OCI-LY7 (cell line): ENCODE data around the gene POLR2L. TPM values are rescaled to one million over a fixed set of nuclear protein-coding genes. Genes with fewer than 3 reads are reported as not detected.

Source experiments
- BruUV-seq: library from RNA; stranded (reverse); fragments of 400-500 nt; replicated peaks from 2 replicates; lab custom pipeline; 2021; lab: Mats Ljungman, UMichigan
- CTCF ChIA-PET: fragments of 300-600 bp; sonication (Branson Sonifier 250); formaldehyde crosslinking; loops from one replicate; lab custom pipeline; 2022; ENCODE audit warnings: antibody characterized with exemption; ENCODE audit not compliant: unreplicated experiment; lab: Charles Lee
- POLR2A ChIA-PET: fragments of 300-600 bp; sonication (Branson Sonifier 250); formaldehyde crosslinking; loops from one replicate; lab custom pipeline; 2022; ENCODE audit warnings: antibody characterized with exemption; lab: Charles Lee
- DNase-seq: peaks from one replicate; pipeline ENCODE4 v3.0.0-alpha.2; 2015; ENCODE audit warnings: low spot score
- H2AFZ ChIP-seq: fragments of 200-600 bp; sonication (generic), shearing (Covaris generic); 2 replicates; pipeline ENCODE4 v1.6.1; 2014; ENCODE audit warnings: mild to moderate bottlenecking, antibody characterized with exemption, low read length, moderate library complexity
- H3K27ac ChIP-seq: fragments of 200-600 bp; sonication (generic); 2 replicates; pipeline ENCODE4 v1.5.1; 2014; ENCODE audit warnings: mixed run types, low read depth, mild to moderate bottlenecking, moderate library complexity, low read length, inconsistent platforms; ENCODE audit not compliant: poor library complexity, severe bottlenecking
- H3K36me3 ChIP-seq: fragments of 200-600 bp; sonication (generic); 2 replicates; pipeline ENCODE4 v1.6.1; 2014; ENCODE audit warnings: mild to moderate bottlenecking, antibody characterized with exemption, low read length, moderate library complexity, mixed read lengths; ENCODE audit not compliant: insufficient read depth
- H3K4me1 ChIP-seq: fragments of 200-600 bp; sonication (generic); 2 replicates; pipeline ENCODE4 v1.5.1; 2014; ENCODE audit warnings: mild to moderate bottlenecking, low read length; ENCODE audit not compliant: insufficient read depth, poor library complexity, severe bottlenecking
- H3K4me2 ChIP-seq: fragments of 200-600 bp; sonication (generic); 2 replicates; pipeline ENCODE4 v1.6.1; 2014; ENCODE audit warnings: mild to moderate bottlenecking, low read length
- H3K4me3 ChIP-seq: fragments of 200-600 bp; sonication (generic); 2 replicates; pipeline ENCODE4 v1.5.1; 2014; ENCODE audit warnings: mild to moderate bottlenecking, low read depth, low read length; ENCODE audit not compliant: poor library complexity, severe bottlenecking
- H3K79me2 ChIP-seq: fragments of 200-600 bp; sonication (generic); 2 replicates; pipeline ENCODE4 v1.6.1; 2016; ENCODE audit warnings: low read depth, mild to moderate bottlenecking, low read length, moderate library complexity, mixed read lengths; ENCODE audit not compliant: insufficient read depth
- H3K9me2 ChIP-seq: fragments of 200-600 bp; sonication (generic); 2 replicates; pipeline ENCODE4 v1.6.1; 2016; ENCODE audit warnings: mild to moderate bottlenecking, low read length, mixed read lengths; ENCODE audit not compliant: insufficient read depth
- H3K9me3 ChIP-seq: fragments of 200-600 bp; sonication (generic); 2 replicates; pipeline ENCODE4 v1.6.1; 2014; ENCODE audit warnings: mild to moderate bottlenecking, mixed run types, low read length, mixed read lengths
- H4K20me1 ChIP-seq: fragments of 200-600 bp; sonication (generic); 2 replicates; pipeline ENCODE4 v1.6.1; 2014; ENCODE audit warnings: mild to moderate bottlenecking, antibody characterized with exemption, low read length, moderate library complexity, mixed read lengths; ENCODE audit not compliant: insufficient read depth
- CTCF ChIP-seq: fragments of 200-600 bp; sonication (generic); conservative IDR thresholded peaks from 2 replicates; pipeline ENCODE4 v1.5.1; 2014; ENCODE audit warnings: mild to moderate bottlenecking, antibody characterized with exemption, low read length, moderate library complexity, mixed read lengths
- EZH2phosphoT487 ChIP-seq: fragments of 200-600 bp; sonication (generic); IDR thresholded peaks from 2 replicates; pipeline ENCODE4 v1.6.1; 2018; ENCODE audit warnings: low read depth, borderline replicate concordance, mild to moderate bottlenecking, mixed run types, antibody characterized with exemption, low read length, moderate library complexity, mixed read lengths
- intact Hi-C: fragments of 100-400 bp; cut with micrococcal nuclease; formaldehyde crosslinking; loops from one replicate; pipeline ENCODE4 v1.10.0; 2022; ENCODE audit not compliant: unreplicated experiment
- total RNA-seq, 2 experiments: library from RNA; depleted of rRNA in 1 of 2; stranded (reverse); fragments of >200 nt in 1 of 2; shearing (Covaris generic) in 1 of 2; gene quantifications; 2 replicates each; pipeline ENCODE4 v1.2.3, GENCODE V29; 2014 to 2022

POLR2L gene
- total RNA-seq, 2 experiments from 2014 or later: 88.3 to 206 TPM

GRCh38 chr11:870418-870817, 28.1 kb upstream of the POLR2L start:
- Histone ChIP-seq H3K4me2 (no peak overlapping the region), H2AFZ (no peak overlapping the region), H3K4me3 (no peak overlapping the region), H3K27ac (no peak overlapping the region), H3K36me3 (peaks cover 5% of the 10 kb centered on the region; the same call in 1 of the 2 replicates), H3K9me2 (no peaks in the 10 kb centered on the region), H3K9me3 (no peaks in the 10 kb centered on the region), H3K4me1 (no peaks in the 10 kb centered on the region), H4K20me1 (no peaks in the 10 kb centered on the region), H3K79me2 (no peaks in the 10 kb centered on the region)
- POLR2A ChIA-PET: interaction anchor here (0.5 kb wide), 1 partner anchor 111 kb away, joined by 4 read pairs; no protein-coding TSS in a partner anchor
- BruUV-seq: no TSS peak
- CTCF ChIA-PET: no interaction called here
- DNase-seq: no peak
- no peak for TF ChIP-seq CTCF
- no peak for TF ChIP-seq EZH2phosphoT487
- intact Hi-C loops: no loop called here

GRCh38 chr11:870127-870413, 27.7 kb upstream of the POLR2L start:
- ChIA-PET CTCF (no interaction called here), POLR2A (interaction anchor here (0.5 kb wide), 1 partner anchor 111 kb away, joined by 4 read pairs; no protein-coding TSS in a partner anchor)

More at GRCh38 chr11:870127-870413, 27.7 kb upstream of the POLR2L start:
- no peaks in the 10 kb centered on the region for H3K4me1 ChIP-seq
- no peaks in the 10 kb centered on the region for H3K9me2 ChIP-seq
- TF ChIP-seq EZH2phosphoT487: no peak
- TF ChIP-seq CTCF: no peak
- no peak overlapping the region for H3K4me2 ChIP-seq
- no peaks in the 10 kb centered on the region for H4K20me1 ChIP-seq
- no peaks in the 10 kb centered on the region for H3K79me2 ChIP-seq
- no peak overlapping the region for H3K4me3 ChIP-seq
- no peak overlapping the region for H3K27ac ChIP-seq
- no peaks in the 10 kb centered on the region for H3K9me3 ChIP-seq
- BruUV-seq: no TSS peak
- intact Hi-C loops: no loop called here
- peaks cover 5% of the 10 kb centered on the region; the same call in 1 of the 2 replicates for H3K36me3 ChIP-seq
- H2AFZ ChIP-seq: no peak overlapping the region
- no peak for DNase-seq
